Measurements from ENCODE around the gene COASY.

COASY gene

GRCh38 chr17:42561897-42562387, at the start of gene COASY:
Gene COASY (plus strand): TSS chr17:42562148. CDS start chr17:42562623, 475 bp downstream.
- DNase-seq = peak; percentile 98 to 99 (median 99)

DNA sequence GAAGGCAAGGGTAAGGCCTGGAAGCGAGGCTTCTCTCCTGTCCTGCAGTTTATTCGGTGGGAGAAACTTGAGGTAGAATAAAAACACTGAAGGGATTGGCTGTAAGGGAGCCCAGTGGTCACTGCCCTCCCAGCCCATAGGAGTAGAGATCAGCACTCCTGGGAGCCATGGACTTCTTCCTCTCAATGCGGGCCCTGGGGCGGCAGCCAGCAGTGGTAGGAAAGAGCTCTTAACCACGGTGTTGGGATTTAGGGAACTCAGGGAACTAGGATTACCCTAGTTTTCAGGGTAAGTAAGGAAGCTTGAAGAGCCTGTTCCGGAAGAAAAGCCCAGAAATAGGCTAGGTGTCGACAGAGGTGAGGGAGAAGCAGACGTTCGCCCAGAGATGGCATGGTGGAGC, 49.7 kb upstream of the COASY start:
- no peak for DNase-seq

DNA sequence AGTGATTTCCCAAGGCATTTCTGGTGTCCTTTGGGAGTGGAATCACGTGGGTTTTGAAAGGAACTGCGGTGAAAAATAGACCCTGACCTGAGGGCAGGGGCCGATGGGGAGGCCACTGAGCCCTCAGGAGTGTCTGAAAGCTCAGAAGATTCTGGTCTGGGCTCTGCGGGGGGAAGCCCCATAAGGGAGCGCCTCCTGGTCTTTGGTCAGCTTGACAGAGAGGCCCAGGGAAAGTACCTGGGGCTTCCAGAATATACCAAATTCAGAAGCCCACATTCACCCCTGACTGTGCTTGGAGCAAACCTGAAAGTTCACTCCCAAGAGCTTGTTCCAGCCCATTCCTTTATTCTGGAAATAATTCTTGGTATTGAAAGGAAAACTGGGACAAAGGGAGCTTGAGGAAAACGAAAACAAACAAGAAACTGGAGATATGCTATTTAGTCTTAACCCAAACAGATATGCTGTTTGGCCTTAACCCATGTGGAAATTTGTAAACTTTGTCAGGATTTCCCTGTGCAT, 49.2 kb upstream of the COASY start:
- peak; percentile 39 to 62 (median 53) for DNase-seq

DNA sequence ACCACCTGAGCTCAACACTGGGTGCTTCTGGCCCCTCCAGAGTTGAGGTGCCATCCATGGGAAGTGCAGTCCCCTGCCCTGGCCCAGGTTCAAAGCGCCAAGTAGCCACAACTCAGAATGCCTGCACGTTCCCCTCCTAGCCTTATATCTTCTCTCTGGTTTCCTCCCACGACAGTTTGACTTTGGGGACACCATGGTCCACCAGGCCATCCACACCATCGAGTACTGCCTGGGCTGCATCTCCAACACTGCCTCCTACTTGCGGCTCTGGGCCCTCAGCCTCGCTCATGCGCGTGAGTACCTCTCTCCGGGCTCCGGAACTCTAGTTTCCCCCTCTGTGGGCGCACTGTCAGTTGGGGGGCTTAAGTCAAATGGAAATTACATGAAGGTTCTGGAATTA, 48.3 kb upstream of the COASY start:
- DNase-seq = no peak

DNA sequence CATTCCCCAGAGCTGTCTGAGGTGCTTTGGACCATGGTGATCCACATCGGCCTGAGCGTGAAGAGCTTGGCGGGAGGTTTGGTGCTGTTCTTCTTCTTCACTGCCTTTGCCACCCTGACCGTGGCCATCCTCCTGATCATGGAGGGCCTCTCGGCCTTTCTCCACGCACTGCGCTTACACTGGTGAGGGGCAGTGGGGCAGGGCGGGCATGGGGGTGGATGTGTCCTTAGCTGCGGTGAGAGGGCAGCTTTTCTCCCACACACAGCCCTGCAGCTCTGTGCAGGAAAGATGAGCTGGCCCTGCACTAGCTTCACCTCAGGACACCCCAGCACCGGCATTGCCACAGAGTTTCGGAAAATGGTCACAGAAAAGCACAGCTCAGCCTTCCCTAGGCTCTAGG, 47.7 kb upstream of the COASY start:
- DNase-seq = no peak

GRCh38 chr17:42514867-42515266, 47.1 kb upstream of the COASY start:
- no peak for DNase-seq

DNA sequence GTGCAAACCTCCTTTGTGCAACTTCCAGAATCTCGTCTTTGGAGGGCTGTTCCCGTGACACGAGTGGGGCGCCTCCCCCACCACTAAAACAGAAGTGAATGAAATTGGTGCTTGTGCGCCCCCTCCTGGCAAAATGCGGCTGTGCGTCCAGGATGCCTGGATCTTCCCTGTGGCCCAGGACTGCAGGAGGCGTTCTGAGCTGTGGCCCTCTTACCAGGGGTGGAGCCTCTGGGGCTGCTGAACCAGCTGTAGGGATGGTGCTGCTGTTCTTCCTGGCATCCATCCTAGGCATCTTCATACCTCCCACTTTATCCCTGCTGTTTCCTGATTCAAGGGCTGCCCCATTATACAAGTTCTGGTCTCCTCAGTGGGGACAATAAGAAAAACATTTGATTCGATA, 44.4 kb upstream of the COASY start:
- peak; percentile 93 to 95 (median 94) for DNase-seq

- peak; percentile 94 to 98 (median 96) for DNase-seq
These were observed 43.7 kb upstream of the COASY start for GRCh38 chr17:42518046-42518754.

GRCh38 chr17:42518755-42519545, 43.0 kb upstream of the COASY start:
- DNase-seq = no peak

DNA sequence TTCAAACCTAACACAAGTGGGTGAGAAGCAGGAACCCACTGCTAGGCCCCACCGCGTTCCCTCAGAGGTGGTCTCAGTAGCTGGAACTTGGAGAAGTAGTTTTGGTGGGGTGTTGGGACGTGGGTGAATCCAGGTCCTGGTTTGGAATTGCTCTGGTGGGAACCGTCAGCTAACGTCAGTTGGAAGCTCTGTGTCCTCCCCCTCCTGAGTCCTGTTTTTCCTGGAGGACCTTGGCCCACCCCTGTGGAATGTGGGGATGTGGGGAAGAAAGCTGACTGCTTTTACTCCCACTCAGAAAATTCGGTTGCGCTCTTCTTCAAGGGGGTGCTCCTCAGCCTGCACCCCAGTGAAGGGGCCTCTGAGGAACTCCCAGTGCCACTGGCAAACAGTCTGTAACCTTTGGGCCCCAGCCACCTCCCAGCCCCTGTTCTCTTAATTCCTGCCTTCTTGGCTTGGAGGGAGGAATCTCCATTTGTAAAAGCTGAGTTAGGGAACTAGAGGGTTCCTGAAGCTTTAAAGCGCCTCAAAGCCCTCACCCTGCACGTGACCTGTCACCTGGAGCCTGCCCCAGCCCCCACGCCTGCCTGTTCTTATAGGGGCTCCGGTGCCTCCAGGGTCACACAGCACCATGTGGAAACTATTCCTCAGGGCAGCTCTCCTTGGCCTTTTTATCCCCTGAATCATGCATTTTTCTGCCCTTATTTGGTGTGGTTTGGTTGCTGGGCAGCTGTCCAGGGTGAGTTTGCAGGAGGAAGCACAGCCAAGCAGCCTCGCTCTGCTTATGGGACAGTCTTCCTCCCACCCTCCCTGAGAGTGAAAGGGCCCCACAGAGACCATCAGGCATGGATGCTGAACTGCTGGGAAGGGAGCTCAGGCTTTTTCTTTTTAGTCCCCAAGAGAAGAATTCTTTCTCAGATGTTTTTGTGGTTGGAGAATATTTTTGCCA, 42.1 kb upstream of the COASY start:
- peak; percentile 59 to 71 (median 69) for DNase-seq

- peak in 2 of 3 donors; percentile 5 to 32 for DNase-seq
These were observed 41.4 kb upstream of the COASY start for GRCh38 chr17:42520540-42520951.

DNA sequence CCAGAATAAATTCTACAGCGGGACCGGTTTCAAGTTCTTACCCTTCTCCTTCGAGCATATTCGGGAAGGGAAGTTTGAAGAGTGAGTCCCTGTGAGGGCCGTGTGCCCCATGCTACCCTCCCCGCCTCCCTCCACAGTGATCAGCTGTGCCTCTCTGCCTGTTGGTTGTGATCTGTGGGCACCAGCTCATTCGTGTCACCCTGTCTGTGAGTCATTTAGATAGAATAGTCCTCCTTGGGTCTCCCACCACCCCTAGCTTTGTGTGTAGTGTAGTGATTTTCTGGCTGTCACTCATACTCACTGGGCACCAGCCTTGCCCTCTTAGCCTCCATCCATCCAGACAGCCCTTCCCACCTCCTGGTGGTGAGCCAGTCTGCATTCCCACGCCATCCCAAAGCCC, 40.9 kb upstream of the COASY start:
- peak in 1 of 3 donors; percentile 13 for DNase-seq

GRCh38 chr17:42521666-42522262, 40.2 kb upstream of the COASY start:
- DNase-seq = no peak

- DNase-seq = no peak
These were observed 39.6 kb upstream of the COASY start for GRCh38 chr17:42522263-42522790.

GRCh38 chr17:42522798-42523278, 39.1 kb upstream of the COASY start:
- no peak for DNase-seq

- DNase-seq = no peak
These were observed 36.7 kb upstream of the COASY start for GRCh38 chr17:42525221-42525620.

- DNase-seq = no peak
These were observed 35.9 kb upstream of the COASY start for GRCh38 chr17:42526031-42526444.

DNA sequence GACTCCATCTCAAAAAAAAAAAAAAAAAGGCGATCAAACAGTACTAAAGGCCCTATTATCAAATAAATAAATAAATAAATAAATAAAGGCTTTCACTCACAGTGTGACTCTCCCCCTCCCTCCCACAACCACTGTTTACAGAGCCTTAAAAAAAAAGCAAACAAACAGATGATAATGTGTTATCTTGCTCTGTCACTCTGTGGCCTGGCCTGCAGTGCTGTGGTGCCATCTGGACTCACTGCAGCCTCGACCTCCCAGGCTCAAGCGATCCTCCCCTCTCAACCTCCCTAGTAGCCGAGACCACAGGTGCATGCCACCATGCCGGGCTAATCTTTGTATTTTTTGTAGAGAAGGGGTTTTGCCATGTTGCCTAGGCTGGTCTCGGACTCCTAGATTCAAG, 34.0 kb upstream of the COASY start:
- no peak for DNase-seq

- peak in 1 of 3 donors; percentile 22 for DNase-seq
These were observed 32.9 kb upstream of the COASY start for GRCh38 chr17:42529061-42529460.

GRCh38 chr17:42530952-42531454, 30.9 kb upstream of the COASY start:
- DNase-seq = no peak

Measured in suppressor macrophage treated with lipopolysaccharide for 1 hour (primary cell).